Fibroblast of pulmonary artery (primary cell): ENCODE results near the gene IL18.
"Not testable (repeated sequence)": the region's sequence is repeated elsewhere in the genome, so short reads cannot be mapped to it uniquely, and the experiment has no call there.

Source experiments
- DNase-seq: peaks from one replicate; pipeline ENCODE4 v3.0.0-alpha.2; 2010; ENCODE audit warnings: low read depth
- H3K4me3 ChIP-seq: replicated peaks from 2 replicates; pipeline ENCODE4 v1.5.1; 2011; ENCODE audit warnings: low read depth, mild to moderate bottlenecking, control low read depth, low read length, moderate library complexity
- TF ChIP-seq, protein P1 (sequence below): IDR thresholded peaks from 2 replicates; pipeline ENCODE4 v1.5.1; 2011; ENCODE audit warnings: mild to moderate bottlenecking, control low read depth, low read length, inconsistent platforms; ENCODE audit errors: missing control alignments

The IL18 gene

DNA sequence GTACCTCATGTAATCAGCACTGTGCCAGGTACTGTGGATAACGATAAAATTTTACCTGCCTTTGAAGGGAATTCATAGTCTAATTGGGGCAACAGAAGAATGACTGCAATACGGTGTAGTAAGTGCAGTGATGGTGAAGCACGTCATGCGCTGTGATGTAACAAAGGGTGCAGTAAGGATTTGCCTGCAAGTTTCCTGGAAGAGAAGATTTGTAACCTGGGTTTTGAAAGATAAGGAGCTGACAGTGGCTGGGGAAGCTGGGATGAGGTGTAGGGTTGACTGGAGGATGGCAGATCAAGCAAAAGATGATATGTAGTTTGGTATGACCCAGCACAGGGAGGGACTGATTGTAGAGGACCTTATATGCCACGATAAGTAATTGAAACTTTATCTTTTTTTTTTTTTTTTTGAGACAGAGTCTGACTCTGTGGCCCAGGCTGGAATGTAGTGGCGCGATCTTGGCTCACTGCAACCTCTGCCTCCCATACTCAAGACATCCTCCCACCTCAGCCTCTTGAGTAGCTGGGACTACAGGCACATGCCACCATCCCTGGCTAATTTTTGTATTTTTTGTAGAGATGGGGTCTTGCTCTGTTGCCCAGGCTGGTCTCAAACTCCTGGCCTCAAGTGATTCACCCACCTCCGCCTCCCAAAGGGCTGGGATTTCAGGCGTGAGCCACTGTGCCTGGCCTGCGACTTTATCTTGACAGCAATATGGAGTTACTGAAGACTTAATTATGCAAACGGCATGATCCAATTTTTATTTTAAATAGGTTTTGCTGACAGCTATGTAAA is 66.0 kb downstream of the IL18 start:
- TF ChIP-seq, protein P1, sequence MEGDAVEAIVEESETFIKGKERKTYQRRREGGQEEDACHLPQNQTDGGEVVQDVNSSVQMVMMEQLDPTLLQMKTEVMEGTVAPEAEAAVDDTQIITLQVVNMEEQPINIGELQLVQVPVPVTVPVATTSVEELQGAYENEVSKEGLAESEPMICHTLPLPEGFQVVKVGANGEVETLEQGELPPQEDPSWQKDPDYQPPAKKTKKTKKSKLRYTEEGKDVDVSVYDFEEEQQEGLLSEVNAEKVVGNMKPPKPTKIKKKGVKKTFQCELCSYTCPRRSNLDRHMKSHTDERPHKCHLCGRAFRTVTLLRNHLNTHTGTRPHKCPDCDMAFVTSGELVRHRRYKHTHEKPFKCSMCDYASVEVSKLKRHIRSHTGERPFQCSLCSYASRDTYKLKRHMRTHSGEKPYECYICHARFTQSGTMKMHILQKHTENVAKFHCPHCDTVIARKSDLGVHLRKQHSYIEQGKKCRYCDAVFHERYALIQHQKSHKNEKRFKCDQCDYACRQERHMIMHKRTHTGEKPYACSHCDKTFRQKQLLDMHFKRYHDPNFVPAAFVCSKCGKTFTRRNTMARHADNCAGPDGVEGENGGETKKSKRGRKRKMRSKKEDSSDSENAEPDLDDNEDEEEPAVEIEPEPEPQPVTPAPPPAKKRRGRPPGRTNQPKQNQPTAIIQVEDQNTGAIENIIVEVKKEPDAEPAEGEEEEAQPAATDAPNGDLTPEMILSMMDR, result no peak
- no peak overlapping the region for H3K4me3 ChIP-seq
- DNase-seq, result no peak

DNA sequence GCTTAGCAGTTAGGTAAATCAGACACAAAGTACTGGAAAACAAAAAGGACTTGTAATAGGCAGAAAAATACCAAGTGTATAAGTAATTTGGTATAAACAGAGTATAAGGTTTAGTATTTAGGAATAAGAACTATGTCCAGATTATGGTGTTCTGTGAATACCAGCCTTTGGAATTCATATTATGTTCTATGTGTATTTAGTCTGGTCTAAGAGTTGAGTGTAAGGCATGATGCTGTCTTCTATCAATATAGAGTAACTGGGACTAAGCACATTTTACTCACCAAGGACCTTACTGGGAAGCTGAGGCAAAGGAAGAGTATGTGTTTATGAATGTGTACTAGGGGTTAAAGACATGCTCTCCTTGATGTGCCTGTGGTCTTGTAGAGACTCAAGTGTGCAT is 67.7 kb downstream of the IL18 start:
- TF ChIP-seq, protein P1, result no peak
- H3K4me3 ChIP-seq, result no peak overlapping the region
- DNase-seq, result no peak

DNA sequence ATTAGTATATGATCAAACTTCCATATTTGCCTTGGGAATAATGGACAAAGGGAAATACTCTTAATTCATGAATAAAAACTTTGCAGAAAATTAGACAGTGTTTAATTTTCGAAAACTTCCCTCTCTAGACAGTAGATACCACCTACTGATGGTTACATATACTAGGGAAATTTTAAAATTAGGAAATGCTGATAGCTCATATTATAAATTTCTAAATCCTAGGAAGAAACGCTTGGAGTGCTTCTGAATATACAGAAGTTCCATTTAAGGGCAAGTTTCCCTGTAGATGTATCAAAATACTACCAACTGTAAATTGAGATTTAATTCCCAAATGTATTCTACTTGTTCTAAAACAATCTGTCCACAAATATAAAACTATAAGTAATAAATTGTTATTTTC is 68.6 kb downstream of the IL18 start:
- H3K4me3 ChIP-seq, result not testable (repeated sequence)

More for the DNA sequence above, 68.6 kb downstream of the IL18 start:
- DNase-seq, result not testable (repeated sequence)
